Activated naive CD8-positive, alpha-beta T cell (primary cell): Measurements from ENCODE around the gene ERC1.
"Not testable (repeated sequence)": the region's sequence is repeated elsewhere in the genome, so short reads cannot be mapped to it uniquely, and the experiment has no call there.

ENCODE experiments used
- H3K27ac Mint-ChIP-seq: one replicate; pipeline ENCODE4 v1.8.0; 2021; ENCODE audit warnings: mixed read lengths
- H3K27me3 Mint-ChIP-seq: one replicate; pipeline ENCODE4 v1.8.0; 2021; ENCODE audit warnings: mixed read lengths
- H3K36me3 Mint-ChIP-seq: one replicate; pipeline ENCODE4 v1.8.0; 2021; ENCODE audit warnings: mixed read lengths
- H3K4me1 Mint-ChIP-seq: one replicate; pipeline ENCODE4 v1.8.0; 2021; ENCODE audit warnings: low read depth, mixed read lengths
- H3K4me3 Mint-ChIP-seq: one replicate; pipeline ENCODE4 v1.8.0; 2021; ENCODE audit warnings: mild to moderate bottlenecking, mixed read lengths
- H3K9me3 Mint-ChIP-seq: one replicate; pipeline ENCODE4 v1.8.0; 2021; ENCODE audit warnings: low read depth, mixed read lengths

The ERC1 gene

GRCh38 chr12:1184402-1184801 is 193.4 kb downstream of the ERC1 start:
- H3K27me3 Mint-ChIP-seq, result no peaks in the 10 kb centered on the region
- H3K9me3 Mint-ChIP-seq, result no peaks in the 10 kb centered on the region
- H3K4me1 Mint-ChIP-seq, result no peaks in the 10 kb centered on the region
- no peak overlapping the region for H3K4me3 Mint-ChIP-seq
- H3K36me3 Mint-ChIP-seq, result peaks cover 16% of the 10 kb centered on the region
- no peak overlapping the region for H3K27ac Mint-ChIP-seq

- H3K4me3 Mint-ChIP-seq, result no peak overlapping the region
- H3K27ac Mint-ChIP-seq, result no peak overlapping the region
- H3K9me3 Mint-ChIP-seq, result no peaks in the 10 kb centered on the region
- no peaks in the 10 kb centered on the region for H3K27me3 Mint-ChIP-seq
- H3K36me3 Mint-ChIP-seq, result peaks cover 16% of the 10 kb centered on the region
- no peaks in the 10 kb centered on the region for H3K4me1 Mint-ChIP-seq
These were observed 194.6 kb downstream of the ERC1 start for GRCh38 chr12:1185460-1186182.

GRCh38 chr12:1186298-1186697 is 195.3 kb downstream of the ERC1 start:
- Mint-ChIP-seq H3K9me3 (no peaks in the 10 kb centered on the region), H3K27ac (no peak overlapping the region), H3K36me3 (peaks cover 14% of the 10 kb centered on the region), H3K4me1 (no peaks in the 10 kb centered on the region), H3K27me3 (no peaks in the 10 kb centered on the region), H3K4me3 (no peak overlapping the region)

GRCh38 chr12:1188016-1188415 is 197.0 kb downstream of the ERC1 start:
- Mint-ChIP-seq H3K36me3 (peaks cover 16% of the 10 kb centered on the region), H3K4me1 (no peaks in the 10 kb centered on the region), H3K27me3 (no peaks in the 10 kb centered on the region), H3K27ac (no peak overlapping the region), H3K4me3 (no peak overlapping the region), H3K9me3 (no peaks in the 10 kb centered on the region)

GRCh38 chr12:1189163-1189562 is 198.1 kb downstream of the ERC1 start:
- H3K27ac Mint-ChIP-seq, result no peak overlapping the region

GRCh38 chr12:1195513-1195912 is 204.5 kb downstream of the ERC1 start:
- Mint-ChIP-seq H3K4me1 (no peaks in the 10 kb centered on the region), H3K9me3 (no peaks in the 10 kb centered on the region), H3K36me3 (peaks cover 32% of the 10 kb centered on the region), H3K27ac (no peak overlapping the region), H3K27me3 (no peaks in the 10 kb centered on the region), H3K4me3 (no peak overlapping the region)

More at GRCh38 chr12:1189163-1189562, 198.1 kb downstream of the ERC1 start:
- peaks cover 16% of the 10 kb centered on the region for H3K36me3 Mint-ChIP-seq
- H3K27me3 Mint-ChIP-seq, result no peaks in the 10 kb centered on the region
- no peaks in the 10 kb centered on the region for H3K4me1 Mint-ChIP-seq
- no peaks in the 10 kb centered on the region for H3K9me3 Mint-ChIP-seq
- no peak overlapping the region for H3K4me3 Mint-ChIP-seq

GRCh38 chr12:1197264-1198018 is 206.4 kb downstream of the ERC1 start:
- no peak overlapping the region for H3K4me3 Mint-ChIP-seq
- H3K27ac Mint-ChIP-seq, result no peak overlapping the region
- H3K4me1 Mint-ChIP-seq, result peaks cover 8% of the 10 kb centered on the region
- H3K9me3 Mint-ChIP-seq, result no peaks in the 10 kb centered on the region
- H3K27me3 Mint-ChIP-seq, result no peaks in the 10 kb centered on the region
- peaks cover 27% of the 10 kb centered on the region for H3K36me3 Mint-ChIP-seq

GRCh38 chr12:1198854-1199253 is 207.8 kb downstream of the ERC1 start:
- not testable (repeated sequence) for H3K27me3 Mint-ChIP-seq, H3K9me3 Mint-ChIP-seq, H3K4me3 Mint-ChIP-seq, H3K27ac Mint-ChIP-seq
- peaks cover 29% of the 10 kb centered on the region for H3K36me3 Mint-ChIP-seq
- H3K4me1 Mint-ChIP-seq, result peaks cover 11% of the 10 kb centered on the region

GRCh38 chr12:1199700-1200099 is 208.7 kb downstream of the ERC1 start:
- H3K4me1 Mint-ChIP-seq, result peaks cover 11% of the 10 kb centered on the region
- H3K27ac Mint-ChIP-seq, result no peak overlapping the region
- H3K36me3 Mint-ChIP-seq, result peaks cover 29% of the 10 kb centered on the region
- no peak overlapping the region for H3K4me3 Mint-ChIP-seq
- H3K27me3 Mint-ChIP-seq, result no peaks in the 10 kb centered on the region
- H3K9me3 Mint-ChIP-seq, result no peaks in the 10 kb centered on the region

- Mint-ChIP-seq H3K9me3 (no peaks in the 10 kb centered on the region), H3K4me1 (peaks cover 16% of the 10 kb centered on the region), H3K36me3 (peaks cover 21% of the 10 kb centered on the region), H3K4me3 (no peak overlapping the region), H3K27me3 (no peaks in the 10 kb centered on the region), H3K27ac (no peak overlapping the region)
These were observed 210.0 kb downstream of the ERC1 start for GRCh38 chr12:1201030-1201429.

- no peak overlapping the region for H3K4me3 Mint-ChIP-seq
- H3K4me1 Mint-ChIP-seq, result peaks cover 19% of the 10 kb centered on the region
- peaks cover 18% of the 10 kb centered on the region for H3K36me3 Mint-ChIP-seq
- H3K27me3 Mint-ChIP-seq, result no peaks in the 10 kb centered on the region
- peak overlapping the region; percentile 2 for H3K27ac Mint-ChIP-seq
- H3K9me3 Mint-ChIP-seq, result no peaks in the 10 kb centered on the region
These were observed 210.9 kb downstream of the ERC1 start for GRCh38 chr12:1201886-1202285.

GRCh38 chr12:1203735-1204019 is 212.7 kb downstream of the ERC1 start:
- H3K4me1 Mint-ChIP-seq, result peaks cover 19% of the 10 kb centered on the region
- H3K9me3 Mint-ChIP-seq, result no peaks in the 10 kb centered on the region
- no peaks in the 10 kb centered on the region for H3K27me3 Mint-ChIP-seq
- no peak overlapping the region for H3K27ac Mint-ChIP-seq
- H3K4me3 Mint-ChIP-seq, result no peak overlapping the region
- peaks cover 6% of the 10 kb centered on the region for H3K36me3 Mint-ChIP-seq

GRCh38 chr12:1204581-1205121 is 213.6 kb downstream of the ERC1 start:
- Mint-ChIP-seq H3K27ac (no peak overlapping the region), H3K27me3 (no peaks in the 10 kb centered on the region), H3K4me3 (no peak overlapping the region)

GRCh38 chr12:1205512-1206060 is 214.6 kb downstream of the ERC1 start:
- Mint-ChIP-seq H3K9me3 (no peaks in the 10 kb centered on the region), H3K27ac (no peak overlapping the region), H3K36me3 (peaks cover 9% of the 10 kb centered on the region), H3K4me3 (no peak overlapping the region), H3K4me1 (peaks cover 19% of the 10 kb centered on the region), H3K27me3 (no peaks in the 10 kb centered on the region)

More at GRCh38 chr12:1204581-1205121, 213.6 kb downstream of the ERC1 start:
- peaks cover 19% of the 10 kb centered on the region for H3K4me1 Mint-ChIP-seq
- no peaks in the 10 kb centered on the region for H3K9me3 Mint-ChIP-seq
- H3K36me3 Mint-ChIP-seq, result peaks cover 6% of the 10 kb centered on the region

- H3K36me3 Mint-ChIP-seq, result peaks cover 9% of the 10 kb centered on the region
- H3K9me3 Mint-ChIP-seq, result no peaks in the 10 kb centered on the region
- no peaks in the 10 kb centered on the region for H3K27me3 Mint-ChIP-seq
- H3K27ac Mint-ChIP-seq, result no peak overlapping the region
- peak overlapping the region; percentile 6 for H3K4me3 Mint-ChIP-seq
- H3K4me1 Mint-ChIP-seq, result peaks cover 19% of the 10 kb centered on the region
These were observed 215.2 kb downstream of the ERC1 start for GRCh38 chr12:1206118-1206734.
